Esophagus squamous epithelium (tissue), 4 donors: Measurements from ENCODE around the gene KNDC1.

Experiments
- POLR2A ChIP-seq, 4 donors: fragments of 450-650 bp; IDR thresholded peaks; one replicate each; pipeline ENCODE4 v1.6.1; 2017; ENCODE audit warnings: antibody characterized with exemption in 4 of 4, mild to moderate bottlenecking in 4 of 4, moderate library complexity in 3 of 4
- TF ChIP-seq, protein P1 (sequence below), 6 experiments: fragments of 450-650 bp in 4 of 6; fragments of 200-600 bp in 2 of 6; sonication (generic) in 2 of 6; IDR thresholded peaks; one replicate each; pipeline ENCODE4 v1.5.1; 2016 to 2019; ENCODE audit warnings: antibody characterized with exemption in 6 of 6, mild to moderate bottlenecking in 4 of 6, moderate library complexity in 4 of 6

DNA sequence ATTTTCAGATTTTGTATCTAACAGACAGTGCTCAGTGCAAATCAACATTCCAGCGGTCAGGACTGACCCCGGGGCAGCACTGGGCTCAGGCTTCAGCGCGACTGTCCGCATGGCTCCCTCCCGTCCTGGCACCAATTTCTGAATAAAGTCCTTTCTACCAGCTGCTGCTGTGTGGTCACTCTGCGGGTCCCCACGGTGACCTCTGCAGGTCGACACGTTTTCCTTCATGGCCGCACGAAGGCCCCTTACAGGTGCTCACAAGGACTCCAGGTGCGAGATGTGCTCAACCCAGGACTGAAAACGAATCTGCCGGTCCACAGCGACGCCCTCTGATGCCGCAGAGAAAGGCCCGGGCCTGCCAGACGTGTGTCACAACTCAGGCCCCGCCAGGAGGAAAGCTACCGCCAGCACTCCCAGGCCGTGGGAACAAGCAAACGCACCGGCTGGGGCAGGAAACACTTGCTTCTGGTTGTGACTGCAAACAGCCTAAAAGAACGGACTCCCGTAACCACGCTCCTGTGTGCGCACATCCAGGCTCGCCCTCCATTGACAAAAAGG, 66.3 kb downstream of the KNDC1 start:
- TF ChIP-seq, protein P1, sequence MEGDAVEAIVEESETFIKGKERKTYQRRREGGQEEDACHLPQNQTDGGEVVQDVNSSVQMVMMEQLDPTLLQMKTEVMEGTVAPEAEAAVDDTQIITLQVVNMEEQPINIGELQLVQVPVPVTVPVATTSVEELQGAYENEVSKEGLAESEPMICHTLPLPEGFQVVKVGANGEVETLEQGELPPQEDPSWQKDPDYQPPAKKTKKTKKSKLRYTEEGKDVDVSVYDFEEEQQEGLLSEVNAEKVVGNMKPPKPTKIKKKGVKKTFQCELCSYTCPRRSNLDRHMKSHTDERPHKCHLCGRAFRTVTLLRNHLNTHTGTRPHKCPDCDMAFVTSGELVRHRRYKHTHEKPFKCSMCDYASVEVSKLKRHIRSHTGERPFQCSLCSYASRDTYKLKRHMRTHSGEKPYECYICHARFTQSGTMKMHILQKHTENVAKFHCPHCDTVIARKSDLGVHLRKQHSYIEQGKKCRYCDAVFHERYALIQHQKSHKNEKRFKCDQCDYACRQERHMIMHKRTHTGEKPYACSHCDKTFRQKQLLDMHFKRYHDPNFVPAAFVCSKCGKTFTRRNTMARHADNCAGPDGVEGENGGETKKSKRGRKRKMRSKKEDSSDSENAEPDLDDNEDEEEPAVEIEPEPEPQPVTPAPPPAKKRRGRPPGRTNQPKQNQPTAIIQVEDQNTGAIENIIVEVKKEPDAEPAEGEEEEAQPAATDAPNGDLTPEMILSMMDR (IDR thresholded peaks at IDR 0.05), result peak in 1 of 6 experiments; percentile 6
- TF ChIP-seq POLR2A (IDR thresholded peaks at IDR 0.05), result no peak
